Measurements from ENCODE around the gene RPL4.

Gene RPL4

DNA sequence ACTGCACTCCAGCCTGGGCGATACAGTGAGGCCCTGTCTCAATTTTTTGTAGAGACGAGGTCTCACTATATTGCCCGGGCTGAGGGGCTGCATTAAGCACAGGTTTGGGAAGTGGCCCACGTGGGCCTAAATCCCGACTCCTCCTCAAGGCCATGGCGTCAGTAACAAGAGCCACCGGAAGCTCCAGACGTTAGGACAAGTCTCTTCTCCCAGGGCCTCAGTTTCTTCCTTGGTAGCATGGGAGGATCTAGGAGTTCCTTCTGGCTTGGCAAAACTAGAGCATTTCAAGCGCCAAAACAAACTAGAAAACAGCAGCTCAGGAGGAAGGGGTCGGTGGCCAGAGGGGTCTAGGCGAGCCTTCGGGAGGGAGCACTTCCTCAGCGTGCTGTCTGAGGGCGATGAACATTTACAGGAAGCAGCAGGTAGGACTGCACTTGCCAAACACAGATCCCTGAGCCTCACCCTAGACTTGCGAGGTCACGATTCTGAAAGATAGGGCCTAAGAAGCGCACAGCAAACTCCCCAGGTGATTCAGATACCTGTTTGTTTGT, 7.6 kb downstream of the RPL4 start:
- TF ChIP-seq ZNF70 (CRISPR knock-in tag; IDR thresholded peaks at IDR 0.05) = no peak
- no peak for TF ChIP-seq BACH2 (CRISPR knock-in tag; IDR thresholded peaks at IDR 0.05; ENCODE audit: borderline replicate concordance)
- no peak for TF ChIP-seq SNAI2 (CRISPR knock-in tag; IDR thresholded peaks at IDR 0.05)
- TF ChIP-seq TOX (CRISPR knock-in tag; IDR thresholded peaks at IDR 0.05; ENCODE audit: borderline replicate concordance) = no peak
- TF ChIP-seq, protein P1, sequence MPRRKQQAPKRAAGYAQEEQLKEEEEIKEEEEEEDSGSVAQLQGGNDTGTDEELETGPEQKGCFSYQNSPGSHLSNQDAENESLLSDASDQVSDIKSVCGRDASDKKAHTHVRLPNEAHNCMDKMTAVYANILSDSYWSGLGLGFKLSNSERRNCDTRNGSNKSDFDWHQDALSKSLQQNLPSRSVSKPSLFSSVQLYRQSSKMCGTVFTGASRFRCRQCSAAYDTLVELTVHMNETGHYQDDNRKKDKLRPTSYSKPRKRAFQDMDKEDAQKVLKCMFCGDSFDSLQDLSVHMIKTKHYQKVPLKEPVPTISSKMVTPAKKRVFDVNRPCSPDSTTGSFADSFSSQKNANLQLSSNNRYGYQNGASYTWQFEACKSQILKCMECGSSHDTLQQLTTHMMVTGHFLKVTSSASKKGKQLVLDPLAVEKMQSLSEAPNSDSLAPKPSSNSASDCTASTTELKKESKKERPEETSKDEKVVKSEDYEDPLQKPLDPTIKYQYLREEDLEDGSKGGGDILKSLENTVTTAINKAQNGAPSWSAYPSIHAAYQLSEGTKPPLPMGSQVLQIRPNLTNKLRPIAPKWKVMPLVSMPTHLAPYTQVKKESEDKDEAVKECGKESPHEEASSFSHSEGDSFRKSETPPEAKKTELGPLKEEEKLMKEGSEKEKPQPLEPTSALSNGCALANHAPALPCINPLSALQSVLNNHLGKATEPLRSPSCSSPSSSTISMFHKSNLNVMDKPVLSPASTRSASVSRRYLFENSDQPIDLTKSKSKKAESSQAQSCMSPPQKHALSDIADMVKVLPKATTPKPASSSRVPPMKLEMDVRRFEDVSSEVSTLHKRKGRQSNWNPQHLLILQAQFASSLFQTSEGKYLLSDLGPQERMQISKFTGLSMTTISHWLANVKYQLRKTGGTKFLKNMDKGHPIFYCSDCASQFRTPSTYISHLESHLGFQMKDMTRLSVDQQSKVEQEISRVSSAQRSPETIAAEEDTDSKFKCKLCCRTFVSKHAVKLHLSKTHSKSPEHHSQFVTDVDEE (CRISPR knock-in tag; IDR thresholded peaks at IDR 0.05) = no peak
- TF ChIP-seq PPARA (CRISPR knock-in tag; IDR thresholded peaks at IDR 0.05; ENCODE audit: borderline replicate concordance) = no peak
- no peak for TF ChIP-seq ZC3H10 (CRISPR knock-in tag; IDR thresholded peaks at IDR 0.05)
- TF ChIP-seq, protein P2, sequence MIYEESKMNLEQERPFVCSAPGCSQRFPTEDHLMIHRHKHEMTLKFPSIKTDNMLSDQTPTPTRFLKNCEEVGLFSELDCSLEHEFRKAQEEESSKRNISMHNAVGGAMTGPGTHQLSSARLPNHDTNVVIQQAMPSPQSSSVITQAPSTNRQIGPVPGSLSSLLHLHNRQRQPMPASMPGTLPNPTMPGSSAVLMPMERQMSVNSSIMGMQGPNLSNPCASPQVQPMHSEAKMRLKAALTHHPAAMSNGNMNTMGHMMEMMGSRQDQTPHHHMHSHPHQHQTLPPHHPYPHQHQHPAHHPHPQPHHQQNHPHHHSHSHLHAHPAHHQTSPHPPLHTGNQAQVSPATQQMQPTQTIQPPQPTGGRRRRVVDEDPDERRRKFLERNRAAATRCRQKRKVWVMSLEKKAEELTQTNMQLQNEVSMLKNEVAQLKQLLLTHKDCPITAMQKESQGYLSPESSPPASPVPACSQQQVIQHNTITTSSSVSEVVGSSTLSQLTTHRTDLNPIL (CRISPR knock-in tag; IDR thresholded peaks at IDR 0.05; ENCODE audit: low read depth) = no peak
- TF ChIP-seq, protein P3, sequence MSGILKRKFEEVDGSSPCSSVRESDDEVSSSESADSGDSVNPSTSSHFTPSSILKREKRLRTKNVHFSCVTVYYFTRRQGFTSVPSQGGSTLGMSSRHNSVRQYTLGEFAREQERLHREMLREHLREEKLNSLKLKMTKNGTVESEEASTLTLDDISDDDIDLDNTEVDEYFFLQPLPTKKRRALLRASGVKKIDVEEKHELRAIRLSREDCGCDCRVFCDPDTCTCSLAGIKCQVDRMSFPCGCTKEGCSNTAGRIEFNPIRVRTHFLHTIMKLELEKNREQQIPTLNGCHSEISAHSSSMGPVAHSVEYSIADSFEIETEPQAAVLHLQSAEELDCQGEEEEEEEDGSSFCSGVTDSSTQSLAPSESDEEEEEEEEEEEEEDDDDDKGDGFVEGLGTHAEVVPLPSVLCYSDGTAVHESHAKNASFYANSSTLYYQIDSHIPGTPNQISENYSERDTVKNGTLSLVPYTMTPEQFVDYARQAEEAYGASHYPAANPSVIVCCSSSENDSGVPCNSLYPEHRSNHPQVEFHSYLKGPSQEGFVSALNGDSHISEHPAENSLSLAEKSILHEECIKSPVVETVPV (CRISPR knock-in tag; IDR thresholded peaks at IDR 0.05) = no peak
- no peak for TF ChIP-seq ZNF8 (CRISPR knock-in tag; IDR thresholded peaks at IDR 0.05)
- no peak for TF ChIP-seq CSDC2 (CRISPR knock-in tag; IDR thresholded peaks at IDR 0.05)
- TF ChIP-seq GLIS3 (CRISPR knock-in tag; IDR thresholded peaks at IDR 0.05) = no peak
- no peak for TF ChIP-seq TCF4 (CRISPR knock-in tag; IDR thresholded peaks at IDR 0.05; ENCODE audit: borderline replicate concordance)
- TF ChIP-seq, protein P4, sequence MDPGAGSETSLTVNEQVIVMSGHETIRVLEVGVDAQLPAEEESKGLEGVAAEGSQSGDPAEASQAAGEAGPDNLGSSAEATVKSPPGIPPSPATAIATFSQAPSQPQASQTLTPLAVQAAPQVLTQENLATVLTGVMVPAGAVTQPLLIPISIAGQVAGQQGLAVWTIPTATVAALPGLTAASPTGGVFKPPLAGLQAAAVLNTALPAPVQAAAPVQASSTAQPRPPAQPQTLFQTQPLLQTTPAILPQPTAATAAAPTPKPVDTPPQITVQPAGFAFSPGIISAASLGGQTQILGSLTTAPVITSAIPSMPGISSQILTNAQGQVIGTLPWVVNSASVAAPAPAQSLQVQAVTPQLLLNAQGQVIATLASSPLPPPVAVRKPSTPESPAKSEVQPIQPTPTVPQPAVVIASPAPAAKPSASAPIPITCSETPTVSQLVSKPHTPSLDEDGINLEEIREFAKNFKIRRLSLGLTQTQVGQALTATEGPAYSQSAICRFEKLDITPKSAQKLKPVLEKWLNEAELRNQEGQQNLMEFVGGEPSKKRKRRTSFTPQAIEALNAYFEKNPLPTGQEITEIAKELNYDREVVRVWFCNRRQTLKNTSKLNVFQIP (CRISPR knock-in tag; IDR thresholded peaks at IDR 0.05; ENCODE audit: borderline replicate concordance, low read depth) = no peak
- no peak for TF ChIP-seq ZFP3 (CRISPR knock-in tag; IDR thresholded peaks at IDR 0.05)
- peak; percentile 37 for ATAC-seq

DNA sequence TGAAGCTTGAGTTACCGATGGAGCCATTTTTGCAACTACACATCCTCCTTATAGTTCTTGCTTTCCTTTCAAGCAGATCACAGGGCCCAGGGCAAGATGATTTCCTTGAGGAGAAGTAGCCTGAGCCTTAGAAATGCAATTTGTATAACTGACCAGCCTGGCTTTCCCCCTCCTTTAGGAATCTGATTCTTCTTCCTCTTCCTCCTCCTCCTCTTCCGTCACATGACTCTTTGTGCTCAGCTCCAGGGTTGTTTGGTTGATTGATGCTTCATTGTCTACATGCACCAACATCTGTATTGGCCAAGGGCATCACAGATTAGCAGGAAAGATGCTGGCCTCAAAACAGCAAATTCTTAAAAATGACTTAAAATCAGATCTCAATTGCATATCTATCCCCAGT, 10.4 kb downstream of the RPL4 start:
- ATAC-seq = no peak
- TF ChIP-seq OSR1 (CRISPR knock-in tag; IDR thresholded peaks at IDR 0.05) (no peak), RARB (CRISPR knock-in tag; IDR thresholded peaks at IDR 0.05) (no peak), TCF4 (CRISPR knock-in tag; IDR thresholded peaks at IDR 0.05; ENCODE audit: borderline replicate concordance) (no peak), ESRRG (CRISPR knock-in tag; IDR thresholded peaks at IDR 0.05) (no peak), ISL1 (CRISPR knock-in tag; IDR thresholded peaks at IDR 0.05) (no peak), GLIS3 (CRISPR knock-in tag; IDR thresholded peaks at IDR 0.05) (no peak), ZNF8 (CRISPR knock-in tag; IDR thresholded peaks at IDR 0.05) (no peak), ZC3H10 (CRISPR knock-in tag; IDR thresholded peaks at IDR 0.05) (no peak), ZNF565 (CRISPR knock-in tag; conservative IDR thresholded peaks at IDR 0.05; ENCODE audit: low read depth) (no peak), ZFP30 (CRISPR knock-in tag; IDR thresholded peaks at IDR 0.05) (no peak)
- TF ChIP-seq, protein P4 (CRISPR knock-in tag; IDR thresholded peaks at IDR 0.05; ENCODE audit: borderline replicate concordance, low read depth) = no peak
- TF ChIP-seq, protein P2 (CRISPR knock-in tag; IDR thresholded peaks at IDR 0.05; ENCODE audit: low read depth) = no peak
